Panc1 (cell line): ENCODE results near the gene IL13. TPM values are rescaled to one million over a fixed set of nuclear protein-coding genes. Genes with fewer than 3 reads are reported as not detected.

Source experiments
- ATAC-seq: fragments of 200-7000 bp; cut with Tn5 transposase; 2 replicates; pipeline ENCODE4 v1.9.1; 2020; ENCODE audit warnings: mild to moderate bottlenecking, moderate library complexity
- BruUV-seq: library from RNA; stranded (reverse); fragments of 400-500 nt; replicated peaks from 2 replicates; lab custom pipeline; 2021; lab: Mats Ljungman, UMichigan
- CTCF ChIA-PET: fragments of 300-600 bp; sonication (Branson Sonifier 250); formaldehyde crosslinking; loops from one replicate; lab custom pipeline; 2022; ENCODE audit warnings: antibody characterized with exemption; lab: Charles Lee
- POLR2A ChIA-PET: fragments of 300-600 bp; sonication (Branson Sonifier 250); formaldehyde crosslinking; loops from one replicate; lab custom pipeline; 2022; ENCODE audit warnings: antibody characterized with exemption; lab: Charles Lee
- DNase-seq: peaks from one replicate; pipeline ENCODE4 v3.0.0-alpha.2; 2010; ENCODE audit warnings: low read depth, low spot score
- H3K27ac ChIP-seq: 2 replicates; pipeline ENCODE4 v1.5.1; 2011; ENCODE audit warnings: mild to moderate bottlenecking, low read length, inconsistent platforms
- H3K27me3 ChIP-seq: fragments of 200-500 bp; sonication (Bioruptor generic); 2 replicates; pipeline ENCODE4 v1.6.0; 2014; ENCODE audit warnings: low read length, inconsistent platforms; ENCODE audit not compliant: control insufficient read depth, insufficient read depth
- H3K36me3 ChIP-seq: fragments of 200-500 bp; sonication (Bioruptor generic); 2 replicates; pipeline ENCODE4 v1.5.1; 2014; ENCODE audit warnings: inconsistent platforms, mild to moderate bottlenecking, low read length, moderate library complexity; ENCODE audit not compliant: control insufficient read depth, insufficient read depth
- H3K4me1 ChIP-seq: 2 replicates; pipeline ENCODE4 v1.5.1; 2011; ENCODE audit warnings: inconsistent platforms, mild to moderate bottlenecking, low read length, moderate library complexity; ENCODE audit not compliant: control insufficient read depth, insufficient read depth
- H3K4me3 ChIP-seq, 2 experiments: 2 replicates each; pipeline ENCODE4 v1.5.1; 2011 to 2012; ENCODE audit warnings: low read depth in 2 of 2, low read length in 2 of 2, mild to moderate bottlenecking in 2 of 2, inconsistent platforms in 1 of 2, moderate library complexity in 1 of 2
- H3K9me3 ChIP-seq: fragments of 200-500 bp; sonication (Bioruptor generic); 2 replicates; pipeline ENCODE4 v1.5.1; 2014; ENCODE audit warnings: low read depth, mild to moderate bottlenecking, inconsistent platforms, low read length, moderate library complexity; ENCODE audit not compliant: control insufficient read depth, insufficient read depth
- POLR2AphosphoS5 ChIP-seq: IDR thresholded peaks from 2 replicates; pipeline ENCODE4 v1.6.1; 2012; ENCODE audit warnings: mild to moderate bottlenecking, low read depth, low read length, moderate library complexity
- SIN3A ChIP-seq: IDR thresholded peaks from 2 replicates; pipeline ENCODE4 v1.6.1; 2012; ENCODE audit warnings: low read depth, mild to moderate bottlenecking, low read length, moderate library complexity, borderline replicate concordance; ENCODE audit not compliant: insufficient read depth
- TCF7L2 ChIP-seq: IDR thresholded peaks from 2 replicates; pipeline ENCODE4 v1.6.1; 2011; ENCODE audit warnings: mild to moderate bottlenecking, low read depth, low read length, inconsistent platforms
- in situ Hi-C: cut with HindIII; loops from 2 replicates; pipeline ENCODE4 v1.10.0; 2016; ENCODE audit warnings: low sequenced_read_pairs, low pct_unique_long_range_greater_than_20kb
- intact Hi-C: fragments of 100-400 bp; cut with micrococcal nuclease; formaldehyde crosslinking; loops from one replicate; pipeline ENCODE4 v1.10.0; 2022; ENCODE audit not compliant: unreplicated experiment
- total RNA-seq: library from RNA; stranded (reverse); gene quantifications from one replicate; pipeline ENCODE4 v1.2.1, GENCODE V29; 2021; ENCODE audit not compliant: unreplicated experiment
- TF ChIP-seq, protein P1 (sequence below), 2 experiments: IDR thresholded peaks; 2 replicates each; pipeline ENCODE4 v1.6.1; 2011 to 2012; ENCODE audit warnings: low read depth in 2 of 2, control low read depth in 1 of 2, low read length in 1 of 2, mild to moderate bottlenecking in 1 of 2, moderate library complexity in 1 of 2; ENCODE audit not compliant: insufficient read depth in 1 of 2
- TF ChIP-seq, protein P2 (sequence below): fragments of 450-650 bp; IDR thresholded peaks from 2 replicates; pipeline ENCODE4 v1.5.1; 2017; ENCODE audit warnings: mild to moderate bottlenecking

IL13 gene
- total RNA-seq, 1 experiment from 2014 or later: not detected

- ATAC-seq (no peak), DNase-seq (no peak)
- H3K4me1 ChIP-seq: no peaks in the 10 kb centered on the region
- in situ Hi-C loops (no loop called here), intact Hi-C loops (no loop called here)
- POLR2A ChIA-PET: no interaction called here
- TF ChIP-seq, protein P1, sequence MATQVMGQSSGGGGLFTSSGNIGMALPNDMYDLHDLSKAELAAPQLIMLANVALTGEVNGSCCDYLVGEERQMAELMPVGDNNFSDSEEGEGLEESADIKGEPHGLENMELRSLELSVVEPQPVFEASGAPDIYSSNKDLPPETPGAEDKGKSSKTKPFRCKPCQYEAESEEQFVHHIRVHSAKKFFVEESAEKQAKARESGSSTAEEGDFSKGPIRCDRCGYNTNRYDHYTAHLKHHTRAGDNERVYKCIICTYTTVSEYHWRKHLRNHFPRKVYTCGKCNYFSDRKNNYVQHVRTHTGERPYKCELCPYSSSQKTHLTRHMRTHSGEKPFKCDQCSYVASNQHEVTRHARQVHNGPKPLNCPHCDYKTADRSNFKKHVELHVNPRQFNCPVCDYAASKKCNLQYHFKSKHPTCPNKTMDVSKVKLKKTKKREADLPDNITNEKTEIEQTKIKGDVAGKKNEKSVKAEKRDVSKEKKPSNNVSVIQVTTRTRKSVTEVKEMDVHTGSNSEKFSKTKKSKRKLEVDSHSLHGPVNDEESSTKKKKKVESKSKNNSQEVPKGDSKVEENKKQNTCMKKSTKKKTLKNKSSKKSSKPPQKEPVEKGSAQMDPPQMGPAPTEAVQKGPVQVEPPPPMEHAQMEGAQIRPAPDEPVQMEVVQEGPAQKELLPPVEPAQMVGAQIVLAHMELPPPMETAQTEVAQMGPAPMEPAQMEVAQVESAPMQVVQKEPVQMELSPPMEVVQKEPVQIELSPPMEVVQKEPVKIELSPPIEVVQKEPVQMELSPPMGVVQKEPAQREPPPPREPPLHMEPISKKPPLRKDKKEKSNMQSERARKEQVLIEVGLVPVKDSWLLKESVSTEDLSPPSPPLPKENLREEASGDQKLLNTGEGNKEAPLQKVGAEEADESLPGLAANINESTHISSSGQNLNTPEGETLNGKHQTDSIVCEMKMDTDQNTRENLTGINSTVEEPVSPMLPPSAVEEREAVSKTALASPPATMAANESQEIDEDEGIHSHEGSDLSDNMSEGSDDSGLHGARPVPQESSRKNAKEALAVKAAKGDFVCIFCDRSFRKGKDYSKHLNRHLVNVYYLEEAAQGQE (IDR thresholded peaks at IDR 0.05; ENCODE audit: insufficient read depth in 1 of 2, low read depth in 2 of 2, low read length in 1 of 2): no peak
- CTCF ChIA-PET: no interaction called here
- H3K9me3 ChIP-seq: no peaks in the 10 kb centered on the region
- H3K27ac ChIP-seq: no peak overlapping the region
- no peaks in the 10 kb centered on the region for H3K36me3 ChIP-seq
- no peak overlapping the region for H3K4me3 ChIP-seq
- no TSS peak for BruUV-seq
- H3K27me3 ChIP-seq: no peaks in the 10 kb centered on the region
Measured at GRCh38 chr5:132667761-132668705, 10.1 kb downstream of the IL13 start.

GRCh38 chr5:132668706-132669454, 10.9 kb downstream of the IL13 start:
- no TSS peak for BruUV-seq
- TF ChIP-seq SIN3A (no peak), POLR2AphosphoS5 (no peak), TCF7L2 (no peak)
- TF ChIP-seq, protein P1 (IDR thresholded peaks at IDR 0.05; ENCODE audit: insufficient read depth in 1 of 2, low read depth in 2 of 2, low read length in 1 of 2): no peak
- TF ChIP-seq, protein P2, sequence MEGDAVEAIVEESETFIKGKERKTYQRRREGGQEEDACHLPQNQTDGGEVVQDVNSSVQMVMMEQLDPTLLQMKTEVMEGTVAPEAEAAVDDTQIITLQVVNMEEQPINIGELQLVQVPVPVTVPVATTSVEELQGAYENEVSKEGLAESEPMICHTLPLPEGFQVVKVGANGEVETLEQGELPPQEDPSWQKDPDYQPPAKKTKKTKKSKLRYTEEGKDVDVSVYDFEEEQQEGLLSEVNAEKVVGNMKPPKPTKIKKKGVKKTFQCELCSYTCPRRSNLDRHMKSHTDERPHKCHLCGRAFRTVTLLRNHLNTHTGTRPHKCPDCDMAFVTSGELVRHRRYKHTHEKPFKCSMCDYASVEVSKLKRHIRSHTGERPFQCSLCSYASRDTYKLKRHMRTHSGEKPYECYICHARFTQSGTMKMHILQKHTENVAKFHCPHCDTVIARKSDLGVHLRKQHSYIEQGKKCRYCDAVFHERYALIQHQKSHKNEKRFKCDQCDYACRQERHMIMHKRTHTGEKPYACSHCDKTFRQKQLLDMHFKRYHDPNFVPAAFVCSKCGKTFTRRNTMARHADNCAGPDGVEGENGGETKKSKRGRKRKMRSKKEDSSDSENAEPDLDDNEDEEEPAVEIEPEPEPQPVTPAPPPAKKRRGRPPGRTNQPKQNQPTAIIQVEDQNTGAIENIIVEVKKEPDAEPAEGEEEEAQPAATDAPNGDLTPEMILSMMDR: no peak
- Histone ChIP-seq H3K27me3 (no peaks in the 10 kb centered on the region), H3K9me3 (no peaks in the 10 kb centered on the region), H3K4me1 (no peaks in the 10 kb centered on the region), H3K27ac (no peak overlapping the region), H3K4me3 (no peak overlapping the region), H3K36me3 (no peaks in the 10 kb centered on the region)
- in situ Hi-C loops: no loop called here
- CTCF ChIA-PET: no interaction called here
- ATAC-seq: no peak
- DNase-seq: no peak
- POLR2A ChIA-PET: no interaction called here
- intact Hi-C loops: no loop called here
